IMR-90 (cell line): ENCODE results near the gene RTL9. TPM values are rescaled to one million over a fixed set of nuclear protein-coding genes. Genes with fewer than 3 reads are reported as not detected.

Experiments used
- ATAC-seq: fragments of 200-7000 bp; cut with Tn5 transposase; 2 replicates; pipeline ENCODE4 v1.9.1; 2020; ENCODE audit warnings: low read depth, mild to moderate bottlenecking, moderate library complexity
- BruUV-seq: library from RNA; stranded (reverse); fragments of 400-500 nt; replicated peaks from 2 replicates; lab custom pipeline; 2021; lab: Mats Ljungman, UMichigan
- CTCF ChIA-PET: fragments of 300-600 bp; formaldehyde crosslinking; extraction: SDS; loops from one replicate; lab custom pipeline; 2021; ENCODE audit warnings: antibody characterized with exemption; lab: Yijun Ruan, JAX
- POLR2A ChIA-PET: fragments of 300-600 bp; sonication (Branson Sonifier 250); formaldehyde crosslinking; loops from one replicate; lab custom pipeline; 2022; ENCODE audit warnings: antibody characterized with exemption; ENCODE audit not compliant: unreplicated experiment; lab: Charles Lee
- DNase-seq: peaks from one replicate; pipeline ENCODE4 v3.0.0; 2013
- H2AFZ ChIP-seq: replicated peaks from 2 replicates; pipeline ENCODE3; 2013; ENCODE audit warnings: low read length, mild to moderate bottlenecking; ENCODE audit not compliant: poor library complexity
- H2AK5ac ChIP-seq: 2 replicates; pipeline ENCODE4 v1.6.1; 2013; ENCODE audit warnings: low read depth, low read length, inconsistent platforms
- H2AK9ac ChIP-seq: replicated peaks from 2 replicates; pipeline ENCODE3; 2013; ENCODE audit warnings: mild to moderate bottlenecking, low read depth, low read length, moderate library complexity; ENCODE audit not compliant: poor library complexity
- H2BK120ac ChIP-seq: 2 replicates; pipeline ENCODE4 v1.6.1; 2013; ENCODE audit warnings: low read depth, low read length, inconsistent platforms
- H2BK15ac ChIP-seq: 3 replicates; pipeline ENCODE4 v1.6.1; 2013; ENCODE audit warnings: low read depth, low read length, inconsistent platforms
- H2BK20ac ChIP-seq: 2 replicates; pipeline ENCODE4 v1.6.1; 2013; ENCODE audit warnings: low read depth, mild to moderate bottlenecking, inconsistent platforms, low read length, moderate library complexity
- H2BK5ac ChIP-seq: 2 replicates; pipeline ENCODE4 v1.6.1; 2013; ENCODE audit warnings: mild to moderate bottlenecking, low read depth, low read length, inconsistent platforms; ENCODE audit not compliant: poor library complexity, severe bottlenecking
- H3K14ac ChIP-seq: replicated peaks from 2 replicates; pipeline ENCODE4 v1.6.1; 2013; ENCODE audit warnings: low read depth, low read length, inconsistent platforms
- H3K18ac ChIP-seq: 2 replicates; pipeline ENCODE4 v1.6.1; 2013; ENCODE audit warnings: low read depth, low read length, control low read depth
- H3K23ac ChIP-seq: 2 replicates; pipeline ENCODE4 v1.6.1; 2013; ENCODE audit warnings: low read depth, low read length, inconsistent platforms
- H3K27ac ChIP-seq: 2 replicates; pipeline ENCODE4 v1.5.1; 2013; ENCODE audit warnings: mild to moderate bottlenecking, control low read depth, low read length; ENCODE audit not compliant: insufficient read depth
- H3K27me3 ChIP-seq: 2 replicates; pipeline ENCODE4 v1.6.1; 2013; ENCODE audit warnings: low read length; ENCODE audit not compliant: control insufficient read depth, insufficient read depth
- H3K36me3 ChIP-seq: 2 replicates; pipeline ENCODE4 v1.6.1; 2013; ENCODE audit warnings: low read length, mixed read lengths; ENCODE audit not compliant: control insufficient read depth, insufficient read depth
- H3K4ac ChIP-seq: 2 replicates; pipeline ENCODE4 v1.6.1; 2013; ENCODE audit warnings: low read depth, low read length, inconsistent platforms
- H3K4me1 ChIP-seq: 2 replicates; pipeline ENCODE4 v1.6.1; 2013; ENCODE audit warnings: low read length, mixed read lengths; ENCODE audit not compliant: control insufficient read depth, insufficient read depth
- H3K4me2 ChIP-seq: 2 replicates; pipeline ENCODE4 v1.6.1; 2013; ENCODE audit warnings: low read depth, mild to moderate bottlenecking, control low read depth, low read length, moderate library complexity
- H3K4me3 ChIP-seq: 2 replicates; pipeline ENCODE4 v1.5.1; 2013; ENCODE audit warnings: low read depth, mild to moderate bottlenecking, control low read depth, low read length, moderate library complexity; ENCODE audit not compliant: insufficient read depth
- H3K56ac ChIP-seq: 2 replicates; pipeline ENCODE4 v1.6.1; 2013; ENCODE audit warnings: low read length, inconsistent platforms; ENCODE audit not compliant: insufficient read depth; ENCODE audit errors: extremely low read depth
- H3K79me1 ChIP-seq, 2 experiments: 2 replicates each; pipeline ENCODE4 v1.6.1; 2013; ENCODE audit warnings: low read length in 2 of 2, inconsistent platforms in 1 of 2, low read depth in 1 of 2
- H3K9ac ChIP-seq: 2 replicates; pipeline ENCODE4 v1.6.1; 2013; ENCODE audit warnings: low read depth, low read length, control low read depth
- H3K9me1 ChIP-seq: 2 replicates; pipeline ENCODE4 v1.6.1; 2013; ENCODE audit warnings: low read length, inconsistent platforms; ENCODE audit not compliant: insufficient read depth
- H3K9me3 ChIP-seq: 2 replicates; pipeline ENCODE4 v1.6.1; 2013; ENCODE audit warnings: low read length; ENCODE audit not compliant: control insufficient read depth, insufficient read depth
- H4K20me1 ChIP-seq: 2 replicates; pipeline ENCODE4 v1.6.1; 2013; ENCODE audit warnings: low read length, inconsistent platforms; ENCODE audit not compliant: insufficient read depth
- H4K5ac ChIP-seq: 2 replicates; pipeline ENCODE4 v1.6.1; 2013; ENCODE audit warnings: mild to moderate bottlenecking, low read depth, low read length, control low read depth
- H4K8ac ChIP-seq, 2 experiments: 2 replicates each; pipeline ENCODE4 v1.6.1; 2013; ENCODE audit warnings: low read depth in 2 of 2, low read length in 2 of 2, control low read depth in 1 of 2, inconsistent platforms in 1 of 2
- H4K91ac ChIP-seq: 2 replicates; pipeline ENCODE4 v1.6.1; 2013; ENCODE audit warnings: low read depth, low read length, inconsistent platforms; ENCODE audit not compliant: insufficient read depth
- BHLHE40 ChIP-seq: fragments of 150-350 bp; IDR thresholded peaks from 2 replicates; pipeline ENCODE4 v1.6.1; 2016; ENCODE audit warnings: mild to moderate bottlenecking, low read depth, low read length
- CEBPB ChIP-seq: IDR thresholded peaks from 2 replicates; pipeline ENCODE4 v1.6.1; 2012; ENCODE audit warnings: low read depth, low read length, improper control_type of control experiment
- CHD1 ChIP-seq: IDR thresholded peaks from 2 replicates; pipeline ENCODE4 v1.6.1; 2012; ENCODE audit warnings: low read depth, low read length, improper control_type of control experiment
- FOS ChIP-seq: fragments of 150-350 bp; IDR thresholded peaks from 2 replicates; pipeline ENCODE4 v1.6.1; 2016; ENCODE audit warnings: low read depth, low read length
- MAFK ChIP-seq: IDR thresholded peaks from 2 replicates; pipeline ENCODE4 v1.6.1; 2012; ENCODE audit warnings: low read depth, low read length, improper control_type of control experiment
- MAZ ChIP-seq: IDR thresholded peaks from 2 replicates; pipeline ENCODE4 v1.6.1; 2012; ENCODE audit warnings: low read depth, mild to moderate bottlenecking, low read length, improper control_type of control experiment, moderate library complexity, borderline replicate concordance
- MXI1 ChIP-seq: IDR thresholded peaks from 2 replicates; pipeline ENCODE4 v1.6.1; 2012; ENCODE audit warnings: low read depth, mild to moderate bottlenecking, low read length, moderate library complexity, borderline replicate concordance
- NFE2L2 ChIP-seq: fragments of 150-350 bp; IDR thresholded peaks from 2 replicates; pipeline ENCODE4 v1.6.1; 2016; ENCODE audit warnings: low read depth, mild to moderate bottlenecking, low read length
- POLR2A ChIP-seq: IDR thresholded peaks from 2 replicates; pipeline ENCODE4 v1.6.1; 2012; ENCODE audit warnings: mild to moderate bottlenecking, low read depth, low read length
- RAD21 ChIP-seq: IDR thresholded peaks from 2 replicates; pipeline ENCODE4 v1.6.1; 2012; ENCODE audit warnings: low read length, improper control_type of control experiment
- RCOR1 ChIP-seq: IDR thresholded peaks from 2 replicates; pipeline ENCODE4 v1.6.1; 2012; ENCODE audit warnings: mild to moderate bottlenecking, low read length, improper control_type of control experiment; ENCODE audit not compliant: insufficient replicate concordance
- RFX5 ChIP-seq: IDR thresholded peaks from 2 replicates; pipeline ENCODE4 v1.8.0; 2012; ENCODE audit warnings: low read depth, mild to moderate bottlenecking, low read length, moderate library complexity
- SMC3 ChIP-seq: fragments of 150-350 bp; IDR thresholded peaks from 2 replicates; pipeline ENCODE4 v1.6.1; 2016; ENCODE audit warnings: low read depth, mild to moderate bottlenecking, antibody characterized with exemption, low read length, moderate library complexity
- WGBS, 2 experiments: methylation state at CpG; one replicate each; pipeline versions ENCODE4 v1.1.5 to v1.1.7; 2013; ENCODE audit warnings: missing lambda C conversion rate in 2 of 2; ENCODE audit not compliant: insufficient read length in 1 of 2; ENCODE audit errors: extremely low coverage in 2 of 2; 5-methylcytosine and 5-hydroxymethylcytosine counted together
- dilution Hi-C: fragments of 300-500 bp; cut with HindIII; formaldehyde crosslinking; loops from one replicate; pipeline ENCODE4 v1.14.3; 2018; ENCODE audit warnings: low sequenced_read_pairs; ENCODE audit not compliant: unreplicated experiment
- in situ Hi-C: fragments of 300-500 bp; cut with MboI; formaldehyde crosslinking; loops from 3 replicates; pipeline ENCODE4 v1.14.3; 2019; ENCODE audit warnings: low sequenced_read_pairs, inconsistent platforms, mixed read lengths
- intact Hi-C: fragments of 100-400 bp; cut with micrococcal nuclease; formaldehyde crosslinking; loops from 2 replicates; pipeline ENCODE4 v1.10.0; 2022
- polyA plus RNA-seq, 3 experiments: library from polyadenylated mRNA; depleted of rRNA; stranded (reverse); fragments of >200 nt; gene quantifications; 2 replicates each; pipeline ENCODE4 v1.2.3, GENCODE V29; 2012; ENCODE audit warnings: low replicate concordance in 1 of 3
- total RNA-seq: library from RNA; depleted of rRNA; stranded (reverse); fragments of >200 nt; gene quantifications from 2 replicates; pipeline ENCODE4 v1.2.3, GENCODE V29; 2012
- TF ChIP-seq, protein P1 (sequence below): fragments of 150-350 bp; IDR thresholded peaks from 2 replicates; pipeline ENCODE4 v1.6.1; 2017; ENCODE audit warnings: mild to moderate bottlenecking, antibody characterized with exemption, low read length, low read depth
- TF ChIP-seq, protein P2 (sequence below): conservative IDR thresholded peaks from 2 replicates; pipeline ENCODE4 v1.5.1; 2012; ENCODE audit warnings: mild to moderate bottlenecking, low read depth, low read length, improper control_type of control experiment
- TF ChIP-seq, protein P3 (sequence below): fragments of 150-350 bp; IDR thresholded peaks from 2 replicates; pipeline ENCODE4 v1.6.1; 2016; ENCODE audit warnings: low read depth, mild to moderate bottlenecking, low read length, moderate library complexity, borderline replicate concordance

RTL9 gene
- total and polyA plus RNA-seq, 2 of the 4 experiments (the other 2 are of a cell fraction), result 0.26 to 0.90 TPM

DNA sequence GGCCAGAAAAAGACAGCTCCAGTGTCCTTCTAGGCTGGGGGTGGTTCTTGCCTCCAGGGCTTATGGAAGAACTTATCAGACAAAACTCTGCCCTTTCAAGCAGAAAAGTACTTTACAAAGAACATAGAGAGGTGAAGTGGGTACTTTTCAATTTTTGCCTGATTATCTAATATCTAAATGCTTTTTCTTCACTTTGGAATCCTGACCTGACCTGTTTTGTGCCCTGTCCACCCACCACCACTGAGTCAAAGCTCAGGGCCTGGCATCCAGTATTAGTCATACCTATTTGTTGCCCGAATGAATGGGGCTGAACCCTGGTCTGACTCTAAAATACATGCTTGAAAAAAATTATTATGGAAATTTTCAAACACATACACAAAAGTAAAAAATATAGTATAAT, 37.2 kb downstream of the RTL9 start:
- H2AK9ac ChIP-seq, result no peak overlapping the region
- H4K5ac ChIP-seq, result no peak overlapping the region
- WGBS, 2 experiments, result no CpG with 5 or more reads among the region's 1 CpG
- BruUV-seq, result no TSS peak
- no peak overlapping the region for H4K91ac ChIP-seq
- H3K23ac ChIP-seq, result no peak overlapping the region
- no peaks in the 10 kb centered on the region for H3K9me3 ChIP-seq
- 0 out of 2 replicates have a peak, but pooled peaks cover 3% of the 10 kb centered on the region for H3K9me1 ChIP-seq
- no peak overlapping the region for H3K4me3 ChIP-seq
- H3K79me1 ChIP-seq, result no peaks in the 10 kb centered on the region
- no peaks in the 10 kb centered on the region for H3K36me3 ChIP-seq
- no peak overlapping the region for H3K27ac ChIP-seq
- no peak overlapping the region for H3K56ac ChIP-seq
- no peak overlapping the region for H2AFZ ChIP-seq
- no peak overlapping the region for H3K4me2 ChIP-seq
- dilution Hi-C loops (no loop called here), intact Hi-C loops (no loop called here), in situ Hi-C loops (no loop called here)
- H2BK5ac ChIP-seq, result no peak overlapping the region
- no peak overlapping the region for H2BK120ac ChIP-seq
- H2AK5ac ChIP-seq, result no peak overlapping the region
- H3K4me1 ChIP-seq, result peaks cover 7% of the 10 kb centered on the region
- H3K18ac ChIP-seq, result peak overlapping the region; percentile 39; the same call in 1 of the 2 replicates
- peaks cover 2% of the 10 kb centered on the region; the same call in 1 of the 2 replicates for H3K27me3 ChIP-seq
- no peaks in the 10 kb centered on the region for H4K20me1 ChIP-seq
- no peak for DNase-seq
- H3K4ac ChIP-seq, result no peak overlapping the region
- TF ChIP-seq CEBPB, result no peak
- no peak for TF ChIP-seq RAD21
- no peak for TF ChIP-seq MAZ
- no peak for TF ChIP-seq FOS
- TF ChIP-seq, protein P1, sequence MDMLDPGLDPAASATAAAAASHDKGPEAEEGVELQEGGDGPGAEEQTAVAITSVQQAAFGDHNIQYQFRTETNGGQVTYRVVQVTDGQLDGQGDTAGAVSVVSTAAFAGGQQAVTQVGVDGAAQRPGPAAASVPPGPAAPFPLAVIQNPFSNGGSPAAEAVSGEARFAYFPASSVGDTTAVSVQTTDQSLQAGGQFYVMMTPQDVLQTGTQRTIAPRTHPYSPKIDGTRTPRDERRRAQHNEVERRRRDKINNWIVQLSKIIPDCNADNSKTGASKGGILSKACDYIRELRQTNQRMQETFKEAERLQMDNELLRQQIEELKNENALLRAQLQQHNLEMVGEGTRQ, result no peak
- TF ChIP-seq CHD1, result no peak
- TF ChIP-seq RFX5, result no peak
- TF ChIP-seq MAFK, result no peak
- TF ChIP-seq, protein P2, sequence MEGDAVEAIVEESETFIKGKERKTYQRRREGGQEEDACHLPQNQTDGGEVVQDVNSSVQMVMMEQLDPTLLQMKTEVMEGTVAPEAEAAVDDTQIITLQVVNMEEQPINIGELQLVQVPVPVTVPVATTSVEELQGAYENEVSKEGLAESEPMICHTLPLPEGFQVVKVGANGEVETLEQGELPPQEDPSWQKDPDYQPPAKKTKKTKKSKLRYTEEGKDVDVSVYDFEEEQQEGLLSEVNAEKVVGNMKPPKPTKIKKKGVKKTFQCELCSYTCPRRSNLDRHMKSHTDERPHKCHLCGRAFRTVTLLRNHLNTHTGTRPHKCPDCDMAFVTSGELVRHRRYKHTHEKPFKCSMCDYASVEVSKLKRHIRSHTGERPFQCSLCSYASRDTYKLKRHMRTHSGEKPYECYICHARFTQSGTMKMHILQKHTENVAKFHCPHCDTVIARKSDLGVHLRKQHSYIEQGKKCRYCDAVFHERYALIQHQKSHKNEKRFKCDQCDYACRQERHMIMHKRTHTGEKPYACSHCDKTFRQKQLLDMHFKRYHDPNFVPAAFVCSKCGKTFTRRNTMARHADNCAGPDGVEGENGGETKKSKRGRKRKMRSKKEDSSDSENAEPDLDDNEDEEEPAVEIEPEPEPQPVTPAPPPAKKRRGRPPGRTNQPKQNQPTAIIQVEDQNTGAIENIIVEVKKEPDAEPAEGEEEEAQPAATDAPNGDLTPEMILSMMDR, result no peak
- TF ChIP-seq SMC3, result no peak
- TF ChIP-seq NFE2L2, result no peak
- TF ChIP-seq RCOR1, result no peak
- no peak for TF ChIP-seq BHLHE40
- TF ChIP-seq POLR2A, result no peak
- TF ChIP-seq, protein P3, sequence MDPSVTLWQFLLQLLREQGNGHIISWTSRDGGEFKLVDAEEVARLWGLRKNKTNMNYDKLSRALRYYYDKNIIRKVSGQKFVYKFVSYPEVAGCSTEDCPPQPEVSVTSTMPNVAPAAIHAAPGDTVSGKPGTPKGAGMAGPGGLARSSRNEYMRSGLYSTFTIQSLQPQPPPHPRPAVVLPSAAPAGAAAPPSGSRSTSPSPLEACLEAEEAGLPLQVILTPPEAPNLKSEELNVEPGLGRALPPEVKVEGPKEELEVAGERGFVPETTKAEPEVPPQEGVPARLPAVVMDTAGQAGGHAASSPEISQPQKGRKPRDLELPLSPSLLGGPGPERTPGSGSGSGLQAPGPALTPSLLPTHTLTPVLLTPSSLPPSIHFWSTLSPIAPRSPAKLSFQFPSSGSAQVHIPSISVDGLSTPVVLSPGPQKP, result no peak
- no peak for TF ChIP-seq MXI1
- 0 out of 4 replicates have a peak overlapping the region, but pooled peaks of 1 of the 2 experiments have one; percentile 6 for H4K8ac ChIP-seq
- 0 out of 2 replicates have a peak, but pooled peaks have one; percentile 31 for ATAC-seq
- H3K14ac ChIP-seq, result no peak overlapping the region
- POLR2A ChIA-PET, result interaction anchor here (0.6 kb wide), 1 partner anchor 185 kb away, joined by 4 read pairs; no protein-coding TSS in a partner anchor
- H3K9ac ChIP-seq, result no peak overlapping the region
- CTCF ChIA-PET, result interaction anchor here (0.7 kb wide), 1 partner anchor 227 kb away, joined by 3 read pairs; no protein-coding TSS in a partner anchor
- no peak overlapping the region for H2BK15ac ChIP-seq
- no peak overlapping the region; the same call in 1 of the 2 replicates for H2BK20ac ChIP-seq
